Stimulated activated CD8-positive, alpha-beta memory T cell treated with anti-CD3 and anti-CD28 coated beads, Interleukin-15, amount 100 ng/mL, for 24 hours (primary cell): Measurements from ENCODE around the gene MBTPS1.
A peak's percentile ranks its signal among the peaks of the same experiment; 100 is the strongest.

ENCODE experiments used
- DNase-seq: peaks from one replicate; pipeline ENCODE4 v3.0.0-alpha.2; 2020; ENCODE audit warnings: low read depth

The MBTPS1 gene

DNA sequence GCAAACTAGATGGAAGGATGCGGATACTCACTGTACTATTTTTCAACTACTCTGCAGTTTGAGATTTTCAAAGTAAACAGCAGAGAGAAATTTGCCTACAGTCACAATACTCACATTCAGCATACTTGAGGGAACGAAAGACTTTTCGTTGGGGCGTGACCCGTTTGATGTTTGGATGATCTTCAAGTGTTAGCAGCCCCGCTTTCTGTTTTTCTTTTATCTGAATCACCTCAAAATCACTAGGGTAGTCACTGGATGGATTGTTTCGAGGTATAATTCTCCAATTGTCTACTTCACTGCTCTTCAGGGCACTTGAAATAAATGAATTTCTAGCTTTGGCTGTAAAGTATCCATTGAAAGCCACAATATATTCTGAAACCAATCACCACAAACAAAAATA lies 17.8 kb downstream of the MBTPS1 start:
- DNase-seq = no peak

- DNase-seq = no peak
Observed at GRCh38 chr16:84096447-84097005, 20.2 kb downstream of the MBTPS1 start.

- DNase-seq = no peak
Observed at GRCh38 chr16:84095466-84095865, 21.3 kb downstream of the MBTPS1 start.

DNA sequence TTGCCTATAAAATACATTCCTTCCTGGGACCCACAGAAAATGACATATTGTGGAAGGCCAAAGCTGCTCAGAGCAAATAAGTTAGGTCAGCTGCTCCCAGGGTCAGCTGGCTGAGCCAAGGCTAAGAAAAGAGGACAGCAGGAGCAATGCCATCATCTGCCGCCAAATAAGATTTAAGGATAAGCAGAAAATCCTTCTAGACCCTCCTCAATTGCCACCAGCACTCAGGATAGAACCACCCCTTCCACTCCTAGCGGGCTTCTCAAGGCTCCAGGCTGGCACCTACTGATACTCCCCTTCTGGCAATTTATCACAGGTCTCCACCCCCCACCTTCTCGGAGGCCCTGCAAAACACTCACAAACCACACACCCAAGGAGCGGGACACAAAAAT lies 22.9 kb downstream of the MBTPS1 start:
- no peak for DNase-seq

- DNase-seq = no peak
Observed at GRCh38 chr16:84093120-84093878, 23.4 kb downstream of the MBTPS1 start.

DNA sequence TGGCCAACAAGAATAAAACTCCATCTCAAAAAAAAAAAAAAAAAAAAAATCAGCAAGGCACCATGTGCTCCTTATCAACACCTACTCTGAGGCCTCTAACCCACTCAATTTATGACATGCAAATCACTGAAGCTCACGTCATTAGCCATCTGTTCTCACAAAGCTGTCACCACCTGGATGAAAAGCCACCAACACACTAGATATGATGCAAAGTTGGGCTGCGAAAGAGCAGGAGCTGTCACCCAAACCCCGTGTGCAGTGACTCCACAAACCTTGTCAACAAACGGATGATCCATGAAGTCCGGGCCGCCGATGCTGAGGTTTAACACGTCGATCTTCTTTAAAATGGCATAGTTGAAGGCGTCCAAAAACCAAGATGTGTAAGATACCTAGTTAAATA lies 25.3 kb downstream of the MBTPS1 start:
- no peak for DNase-seq

DNA sequence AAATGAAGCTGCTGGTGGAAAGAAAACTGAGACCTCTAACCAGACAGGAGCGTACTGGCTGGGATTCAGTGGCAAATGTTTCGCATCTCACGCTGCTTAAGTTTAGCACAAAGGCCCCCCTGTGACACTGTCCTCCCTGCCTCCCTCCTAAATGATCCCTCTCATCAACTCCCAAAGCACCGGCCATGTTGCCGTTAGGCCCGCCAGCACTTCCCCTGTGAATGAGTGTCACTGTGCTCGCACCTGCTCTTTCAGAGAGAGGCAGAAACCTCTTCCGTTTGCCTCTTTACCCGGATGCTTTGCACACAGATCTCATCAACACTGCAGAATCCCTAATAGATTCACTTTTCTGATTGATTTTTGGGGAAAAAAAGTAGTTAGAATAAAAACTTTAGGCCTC lies 26.5 kb downstream of the MBTPS1 start:
- no peak for DNase-seq

GRCh38 chr16:84088695-84089395 lies 27.9 kb downstream of the MBTPS1 start:
- peak; percentile 12 for DNase-seq

DNA sequence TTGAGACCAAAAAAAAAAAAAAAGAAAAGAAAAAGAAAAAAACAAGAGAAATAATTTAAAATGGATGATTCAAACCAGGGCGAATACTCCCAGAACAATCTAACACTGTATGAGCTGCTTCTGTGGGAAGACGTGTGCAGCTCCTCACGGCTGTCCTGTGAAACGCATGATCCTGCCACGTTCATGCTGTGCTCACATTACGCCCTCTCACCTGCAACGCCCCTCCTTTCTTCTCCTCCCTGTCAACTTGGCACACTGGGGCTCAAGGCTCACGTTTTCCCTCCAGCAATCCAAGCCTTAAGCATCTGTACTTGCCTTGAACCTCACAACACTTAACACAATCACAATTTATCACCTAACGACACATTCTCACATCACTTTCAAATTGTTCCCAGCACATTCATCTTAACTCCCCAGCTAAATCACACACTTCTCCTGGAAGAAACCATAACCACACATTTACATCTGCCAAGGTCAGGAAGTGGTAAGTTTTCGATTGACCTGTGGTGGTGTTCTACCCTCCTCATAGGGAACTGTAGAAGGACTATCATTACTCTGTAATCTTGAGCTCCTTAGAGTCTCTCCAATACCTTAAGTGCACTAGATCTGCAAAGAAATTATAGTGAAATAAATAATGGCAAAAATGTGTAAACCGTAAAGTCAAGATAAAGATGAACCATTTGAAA lies 29.1 kb downstream of the MBTPS1 start:
- DNase-seq = no peak

GRCh38 chr16:84087001-84087400 lies 29.7 kb downstream of the MBTPS1 start:
- DNase-seq = no peak

GRCh38 chr16:84086341-84086740 lies 30.4 kb downstream of the MBTPS1 start:
- no peak for DNase-seq

- no peak for DNase-seq
Observed at GRCh38 chr16:84085773-84086172, 31.0 kb downstream of the MBTPS1 start.

DNA sequence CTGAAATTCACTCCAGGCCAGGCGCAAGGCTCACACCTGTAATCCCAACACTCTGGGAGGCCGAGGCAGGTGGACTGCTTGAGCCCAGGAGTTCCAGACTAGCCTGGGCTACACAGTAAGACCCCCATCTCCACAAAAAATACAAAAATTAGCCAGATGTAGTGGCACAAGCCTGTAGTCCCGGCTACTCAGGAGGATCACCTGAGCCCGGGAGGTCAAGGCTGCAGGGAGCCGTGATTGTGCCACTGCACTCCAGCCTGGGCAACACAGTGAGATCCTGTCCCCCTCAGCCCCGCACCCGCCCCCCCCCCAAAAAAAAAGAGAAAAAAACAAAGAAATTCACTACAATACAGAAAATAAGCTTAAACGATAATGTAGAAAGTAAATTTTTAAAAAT lies 31.5 kb downstream of the MBTPS1 start:
- DNase-seq = no peak

DNA sequence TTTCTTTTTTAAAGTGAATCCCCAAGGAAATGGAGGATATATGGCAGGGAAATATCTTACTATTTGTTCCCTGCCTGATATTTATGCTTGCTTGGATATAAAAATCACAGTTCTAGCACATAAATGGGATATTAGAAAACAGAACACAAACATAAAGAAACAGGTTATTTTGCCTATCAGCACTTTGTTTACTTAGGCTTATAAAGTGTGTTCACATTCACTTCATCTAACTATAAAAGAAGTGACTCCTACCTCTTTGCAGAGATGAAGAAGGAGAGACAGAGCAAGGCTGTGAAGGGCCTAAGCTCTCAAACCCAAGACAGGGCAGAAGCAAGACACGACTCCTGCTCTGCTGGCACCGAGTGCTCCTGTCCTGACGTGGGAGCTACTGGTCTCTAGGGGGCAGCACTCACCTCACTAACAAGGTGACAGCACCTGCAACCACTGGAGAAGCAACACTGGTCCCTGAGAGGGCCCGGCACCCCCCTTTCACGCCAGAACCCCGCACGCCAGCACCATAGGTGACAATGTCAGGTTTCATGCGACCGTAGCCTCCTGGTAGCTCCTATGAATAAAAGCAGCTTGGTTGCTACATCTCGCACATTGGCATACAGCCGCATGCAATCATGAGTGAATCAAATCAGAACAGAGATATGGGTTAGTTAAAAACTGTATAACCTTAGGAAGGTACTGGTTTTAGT lies 32.0 kb downstream of the MBTPS1 start:
- DNase-seq = no peak

DNA sequence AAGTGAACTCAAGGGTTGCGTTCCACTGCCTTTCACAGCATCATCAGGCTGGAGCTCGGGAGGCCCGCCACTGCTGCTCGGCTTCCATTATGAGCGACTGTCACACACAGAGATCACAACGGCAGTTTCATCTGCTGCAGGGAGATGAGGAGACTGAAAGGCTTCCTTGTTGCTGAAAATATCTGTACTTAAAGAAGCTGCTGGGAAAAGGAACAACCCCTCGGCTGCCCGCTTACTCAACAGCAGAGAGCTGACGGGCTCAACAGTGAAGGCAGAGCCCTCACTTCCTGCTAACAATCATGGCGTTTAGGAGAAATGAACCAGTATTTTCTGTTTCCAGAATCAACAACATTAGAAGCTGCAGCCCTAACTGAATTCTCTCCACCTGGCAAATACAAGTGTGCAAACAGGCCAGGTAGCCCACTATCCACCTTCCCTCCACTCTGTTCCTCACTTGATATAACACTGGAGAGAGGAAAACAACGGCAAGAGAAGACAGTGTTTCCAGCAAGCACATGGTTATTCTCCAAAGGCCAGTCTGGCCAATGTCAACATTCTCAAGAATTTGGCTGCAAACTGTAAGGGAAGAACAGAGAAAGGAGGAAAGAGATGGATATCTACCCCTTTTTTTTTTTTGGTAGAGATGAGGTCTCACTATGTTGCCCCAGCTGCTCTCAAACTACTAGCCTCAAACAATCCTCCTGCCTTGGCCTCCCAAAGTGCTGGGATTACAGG lies 33.7 kb downstream of the MBTPS1 start:
- no peak for DNase-seq

GRCh38 chr16:84082110-84082509 lies 34.6 kb downstream of the MBTPS1 start:
- DNase-seq = no peak

DNA sequence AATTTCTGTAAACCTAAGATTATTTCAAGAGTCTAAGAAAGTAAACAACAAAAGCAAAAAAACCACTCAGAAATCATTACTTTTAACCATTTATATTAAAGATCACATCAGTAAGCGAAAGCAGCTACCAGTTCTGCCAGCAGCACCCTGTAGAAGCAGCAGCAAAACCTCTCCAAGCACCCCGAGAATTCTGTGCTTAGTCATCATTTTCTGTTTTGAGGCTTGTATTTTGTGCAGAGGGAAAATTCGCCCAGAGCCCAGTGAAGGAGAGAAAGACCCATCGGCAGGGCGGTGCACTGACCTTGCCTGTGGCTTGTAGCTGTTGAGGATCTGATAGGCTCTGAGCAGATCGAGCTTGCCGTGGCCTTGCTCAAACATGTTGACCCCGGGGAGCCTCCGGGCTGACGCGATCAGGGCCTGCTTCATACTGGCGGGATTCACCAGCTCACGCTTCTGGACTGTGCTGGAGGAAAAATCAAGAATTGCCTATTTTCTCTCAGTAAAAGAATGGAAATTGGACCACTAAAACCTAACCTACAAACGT lies 35.2 kb downstream of the MBTPS1 start:
- no peak for DNase-seq

- no peak for DNase-seq
Observed at GRCh38 chr16:84080813-84081212, 35.9 kb downstream of the MBTPS1 start.

DNA sequence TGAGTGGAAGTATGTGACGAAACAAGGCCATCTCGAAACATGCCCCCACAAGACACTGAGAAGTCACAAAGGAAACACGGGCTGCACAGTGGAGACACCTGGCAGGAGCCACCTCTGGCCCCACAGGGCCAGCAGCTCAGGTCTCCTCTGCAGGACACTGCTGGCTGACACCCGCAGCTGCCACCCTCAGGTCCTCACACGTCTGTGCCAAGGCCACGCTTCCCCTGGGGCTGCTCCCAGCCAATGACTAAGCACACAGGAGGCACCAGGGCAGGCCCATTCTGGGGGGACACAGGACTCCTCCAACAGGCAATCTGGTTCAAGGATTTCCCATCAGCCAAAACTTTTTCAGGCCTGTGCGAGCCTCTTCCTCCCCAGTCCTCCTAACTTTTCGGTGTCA lies 36.4 kb downstream of the MBTPS1 start:
- DNase-seq = no peak

DNA sequence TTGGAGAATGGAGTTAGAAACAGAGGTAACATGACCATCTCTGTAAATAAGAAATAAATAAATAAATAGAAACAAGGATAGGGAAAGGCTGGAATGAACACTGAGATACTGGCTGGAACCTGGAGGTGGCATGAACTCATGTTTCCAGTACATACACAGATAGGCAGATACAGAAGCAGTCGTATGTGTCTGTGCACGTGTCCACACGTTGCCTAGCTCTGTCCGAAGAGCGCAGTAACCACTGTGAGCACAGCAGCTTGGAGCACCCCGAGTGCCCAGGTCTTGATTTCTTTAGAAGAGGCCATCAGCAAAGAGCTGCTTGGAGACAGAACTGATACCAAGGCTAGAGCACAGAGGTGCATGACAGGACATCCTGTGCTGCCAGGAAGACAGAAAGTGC lies 37.1 kb downstream of the MBTPS1 start:
- DNase-seq = no peak

DNA sequence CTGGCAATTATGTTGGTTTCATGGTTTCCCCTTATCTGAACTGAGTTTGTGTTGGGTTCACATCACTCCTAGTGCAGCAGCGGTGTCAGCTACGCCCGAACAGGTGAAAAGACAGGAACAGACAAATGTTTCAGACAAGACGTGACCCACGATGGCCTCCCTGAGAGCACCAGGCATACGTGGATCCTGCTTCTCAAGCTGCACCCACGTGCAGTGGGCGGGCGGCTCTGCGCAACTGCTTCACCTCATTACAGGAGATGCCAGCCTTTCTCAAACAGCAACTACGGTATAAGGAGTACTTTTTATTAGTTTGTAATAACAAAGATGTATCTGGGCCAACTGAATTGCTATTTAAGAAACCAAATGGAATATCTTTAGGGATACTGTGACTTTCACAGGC lies 41.4 kb downstream of the MBTPS1 start:
- DNase-seq = no peak
